Endodermal cell (in vitro differentiated cells): ENCODE results near the gene SNAI1. TPM values are rescaled to one million over a fixed set of nuclear protein-coding genes. Genes with fewer than 3 reads are reported as not detected.

ENCODE experiments used
- DNase-seq: peaks from one replicate; pipeline ENCODE4 v3.0.0-alpha.2; 2017
- H3K27ac ChIP-seq: 2 replicates; pipeline ENCODE4 v1.5.1; 2013; ENCODE audit warnings: mild to moderate bottlenecking, low read depth, low read length, moderate library complexity
- H3K27me3 ChIP-seq: 2 replicates; pipeline ENCODE4 v1.6.1; 2013; ENCODE audit warnings: mild to moderate bottlenecking, low read length, moderate library complexity; ENCODE audit not compliant: insufficient read depth, control insufficient read depth, poor library complexity, severe bottlenecking
- H3K36me3 ChIP-seq: 2 replicates; pipeline ENCODE4 v1.7.0; 2013; ENCODE audit warnings: mild to moderate bottlenecking, low read length, moderate library complexity; ENCODE audit not compliant: control insufficient read depth, insufficient read depth
- H3K4me1 ChIP-seq: one replicate; pipeline ENCODE4 v1.7.0; 2013; ENCODE audit warnings: low read length; ENCODE audit not compliant: control insufficient read depth, insufficient read depth
- H3K4me3 ChIP-seq: 2 replicates; pipeline ENCODE4 v1.5.1; 2013; ENCODE audit warnings: mild to moderate bottlenecking, low read length, moderate library complexity
- H3K9ac ChIP-seq: 2 replicates; pipeline ENCODE4 v1.6.1; 2013; ENCODE audit warnings: mild to moderate bottlenecking, low read length, moderate library complexity; ENCODE audit not compliant: poor library complexity, severe bottlenecking; ENCODE audit errors: extremely low read depth
- H3K9me3 ChIP-seq: 2 replicates; pipeline ENCODE4 v1.6.1; 2013; ENCODE audit warnings: mild to moderate bottlenecking, low read length, moderate library complexity; ENCODE audit not compliant: control insufficient read depth
- H3K27ac Mint-ChIP-seq: 2 replicates; pipeline ENCODE4 v1.8.0; 2020; ENCODE audit warnings: mixed read lengths
- H3K27me3 Mint-ChIP-seq: 2 replicates; pipeline ENCODE4 v1.8.0; 2021; ENCODE audit warnings: mild to moderate bottlenecking, mixed read lengths; ENCODE audit not compliant: insufficient read depth
- H3K36me3 Mint-ChIP-seq: 2 replicates; pipeline ENCODE4 v1.8.0; 2020; ENCODE audit warnings: low read depth, mixed read lengths
- H3K4me1 Mint-ChIP-seq: 2 replicates; pipeline ENCODE4 v1.8.0; 2020; ENCODE audit warnings: mixed read lengths
- H3K4me3 Mint-ChIP-seq: 2 replicates; pipeline ENCODE4 v1.8.0; 2020; ENCODE audit warnings: mild to moderate bottlenecking, moderate library complexity, mixed read lengths
- H3K9me3 Mint-ChIP-seq: 2 replicates; pipeline ENCODE4 v1.8.0; 2020; ENCODE audit warnings: mild to moderate bottlenecking, mixed read lengths
- CTCF ChIP-seq: fragments of 200-600 bp; sonication (generic); conservative IDR thresholded peaks from 2 replicates; pipeline ENCODE4 v1.5.0; 2021; ENCODE audit warnings: antibody characterized with exemption, mild to moderate bottlenecking
- WGBS, 2 experiments: methylation state at CpG; one replicate each; pipeline versions ENCODE4 v1.1.5 to v1.1.7; 2013; ENCODE audit warnings: missing lambda C conversion rate in 2 of 2, mixed read lengths in 1 of 2; ENCODE audit not compliant: insufficient coverage in 1 of 2, insufficient read length in 1 of 2; 5-methylcytosine and 5-hydroxymethylcytosine counted together
- total RNA-seq, 2 donors: library from RNA; stranded (reverse); fragmentation: NEBNext Ultra II Directional in 1 of 2; extraction: Animal tissue kit (Norgen Biotek cat#: 25700) in 1 of 2; gene quantifications; 2 replicates in 1 of 2; 3 replicates in 1 of 2; pipeline ENCODE4 v1.2.1, GENCODE V29; 2021

Gene SNAI1
- total RNA-seq, 2 donors from 2014 or later: 10.6 to 13.1 TPM

- WGBS, 2 experiments: 86 to 100% methylated on average over 2 to 7 of the region's 7 CpGs
- H3K27ac Mint-ChIP-seq: no peak overlapping the region
- Histone ChIP-seq H3K36me3 (no peaks in the 10 kb centered on the region), H3K4me3 (no peak overlapping the region), H3K27me3 (peaks cover 3% of the 10 kb centered on the region), H3K27ac (no peak overlapping the region), H3K4me1 (peaks cover 4% of the 10 kb centered on the region), H3K9ac (no peak overlapping the region), H3K9me3 (no peaks in the 10 kb centered on the region)
- no peak overlapping the region for H3K4me3 Mint-ChIP-seq
- no peak for TF ChIP-seq CTCF
- DNase-seq: no peak
- peaks cover 5% of the 10 kb centered on the region for H3K4me1 Mint-ChIP-seq
- H3K9me3 Mint-ChIP-seq: no peaks in the 10 kb centered on the region
- H3K27me3 Mint-ChIP-seq: peaks cover 6% of the 10 kb centered on the region
- no peaks in the 10 kb centered on the region for H3K36me3 Mint-ChIP-seq
Observed at GRCh38 chr20:50005471-50005981, 22.7 kb downstream of the SNAI1 start.

GRCh38 chr20:50007369-50007768, 24.6 kb downstream of the SNAI1 start:
- Histone ChIP-seq H3K4me3 (no peak overlapping the region), H3K4me1 (peaks cover 9% of the 10 kb centered on the region), H3K9me3 (no peaks in the 10 kb centered on the region), H3K27me3 (peaks cover 6% of the 10 kb centered on the region), H3K27ac (no peak overlapping the region), H3K9ac (no peak overlapping the region), H3K36me3 (no peaks in the 10 kb centered on the region)
- H3K4me3 Mint-ChIP-seq: no peak overlapping the region
- peaks cover 10% of the 10 kb centered on the region for H3K27me3 Mint-ChIP-seq
- no peak overlapping the region for H3K27ac Mint-ChIP-seq
- H3K36me3 Mint-ChIP-seq: no peaks in the 10 kb centered on the region
- H3K4me1 Mint-ChIP-seq: peaks cover 10% of the 10 kb centered on the region
- 63% methylated on average over 2 of the region's 2 CpGs; no CpG with 5 or more reads in 1 of the 2 experiments for WGBS, 2 experiments
- H3K9me3 Mint-ChIP-seq: no peaks in the 10 kb centered on the region
- TF ChIP-seq CTCF: no peak
- no peak for DNase-seq

- Histone ChIP-seq H3K27ac (no peak overlapping the region), H3K9ac (no peak overlapping the region), H3K36me3 (no peaks in the 10 kb centered on the region), H3K27me3 (peaks cover 6% of the 10 kb centered on the region), H3K4me3 (no peak overlapping the region), H3K9me3 (no peaks in the 10 kb centered on the region), H3K4me1 (peaks cover 10% of the 10 kb centered on the region)
- Mint-ChIP-seq H3K9me3 (no peaks in the 10 kb centered on the region), H3K4me3 (no peak overlapping the region), H3K36me3 (no peaks in the 10 kb centered on the region), H3K27ac (no peak overlapping the region), H3K27me3 (peaks cover 10% of the 10 kb centered on the region), H3K4me1 (peaks cover 11% of the 10 kb centered on the region)
- 89% methylated on average over 3 of the region's 3 CpGs; no CpG with 5 or more reads in 1 of the 2 experiments for WGBS, 2 experiments
- no peak for DNase-seq
- no peak for TF ChIP-seq CTCF
Observed at GRCh38 chr20:50008007-50008406, 25.2 kb downstream of the SNAI1 start.
